GM19397 (cell line): ENCODE measurements around the gene RAF1.
"Not testable (repeated sequence)": the region's sequence is repeated elsewhere in the genome, so short reads cannot be mapped to it uniquely, and the experiment has no call there.

ENCODE experiments used
- ATAC-seq: cut with Tn5 transposase; IDR thresholded peaks from one replicate; pipeline ENCODE4 v1.9.1; 2021; ENCODE audit warnings: mild to moderate bottlenecking, moderate library complexity; ENCODE audit not compliant: unreplicated experiment

RAF1 gene

GRCh38 chr3:12677616-12678015 lies 13.7 kb upstream of the RAF1 start:
- no peak for ATAC-seq

- ATAC-seq: no peak
These were observed 11.3 kb upstream of the RAF1 start for GRCh38 chr3:12675115-12675810.

GRCh38 chr3:12673956-12674736 lies 10.2 kb upstream of the RAF1 start:
- ATAC-seq: not testable (repeated sequence)

GRCh38 chr3:12671120-12671450 lies 7.2 kb upstream of the RAF1 start:
- ATAC-seq: no peak

- no peak for ATAC-seq
These were observed 6.6 kb upstream of the RAF1 start for GRCh38 chr3:12670365-12671119.

GRCh38 chr3:12663401-12663935 lies 449 bp downstream of the RAF1 start:
- peak; percentile 49 for ATAC-seq

GRCh38 chr3:12662593-12663400 lies 1.1 kb downstream of the RAF1 start:
- no peak for ATAC-seq

GRCh38 chr3:12661926-12662592 lies 1.9 kb downstream of the RAF1 start:
- ATAC-seq: no peak

GRCh38 chr3:12661375-12661774 lies 2.5 kb downstream of the RAF1 start:
- not testable (repeated sequence) for ATAC-seq

- ATAC-seq: no peak
These were observed 3.7 kb downstream of the RAF1 start for GRCh38 chr3:12660196-12660595.

- ATAC-seq: no peak
These were observed 4.5 kb downstream of the RAF1 start for GRCh38 chr3:12659316-12660015.

GRCh38 chr3:12658593-12659058 lies 5.3 kb downstream of the RAF1 start:
- ATAC-seq: no peak

- ATAC-seq: no peak
These were observed 7.1 kb downstream of the RAF1 start for GRCh38 chr3:12656850-12657249.

GRCh38 chr3:12656193-12656592 lies 7.7 kb downstream of the RAF1 start:
- ATAC-seq: no peak

- ATAC-seq: no peak
These were observed 8.2 kb downstream of the RAF1 start for GRCh38 chr3:12655701-12656100.

- no peak for ATAC-seq
These were observed 10.2 kb downstream of the RAF1 start for GRCh38 chr3:12653747-12654146.

GRCh38 chr3:12648384-12648959 lies 15.4 kb downstream of the RAF1 start:
- ATAC-seq: no peak

GRCh38 chr3:12644331-12644937 lies 19.5 kb downstream of the RAF1 start:
- no peak for ATAC-seq

GRCh38 chr3:12643724-12644123 lies 20.2 kb downstream of the RAF1 start:
- no peak for ATAC-seq
